Lower lobe of right lung (tissue), 2 donors: Measurements from ENCODE around the gene CFAP126. TPM values are rescaled to one million over a fixed set of nuclear protein-coding genes. Genes with fewer than 3 reads are reported as not detected.
"Not testable (repeated sequence)": the region's sequence is repeated elsewhere in the genome, so short reads cannot be mapped to it uniquely, and the experiment has no call there.

Source experiments
- ATAC-seq, 2 donors: fragments of 200-7000 bp; cut with Tn5 transposase; one replicate each; pipeline ENCODE4 v1.9.1; 2020 to 2022; ENCODE audit warnings: mild to moderate bottlenecking in 2 of 2, moderate library complexity in 2 of 2
- DNase-seq: peaks from one replicate; pipeline ENCODE4 v3.0.0-alpha.2; 2020
- H3K27ac ChIP-seq: fragments of 200-600 bp; one replicate; pipeline ENCODE4 v1.8.0; 2022
- H3K27me3 ChIP-seq: fragments of 200-600 bp; one replicate; pipeline ENCODE4 v1.8.0; 2022; ENCODE audit warnings: low read depth
- H3K36me3 ChIP-seq: fragments of 200-600 bp; one replicate; pipeline ENCODE4 v1.8.0; 2022; ENCODE audit warnings: mild to moderate bottlenecking
- H3K4me1 ChIP-seq: fragments of 200-600 bp; one replicate; pipeline ENCODE4 v1.8.0; 2022
- H3K4me3 ChIP-seq: fragments of 200-600 bp; one replicate; pipeline ENCODE4 v1.8.0; 2022; ENCODE audit warnings: mild to moderate bottlenecking
- H3K9me3 ChIP-seq: fragments of 200-600 bp; one replicate; pipeline ENCODE4 v1.8.0; 2022
- intact Hi-C: fragments of 100-400 bp; cut with DNase I; formaldehyde crosslinking; loops from one replicate; pipeline ENCODE4 v1.11.0; 2022
- total RNA-seq: library from RNA; stranded (reverse); fragmentation: NEBNext Ultra II Directional; extraction: Animal tissue kit (Norgen Biotek cat#: 25700); gene quantifications from one replicate; pipeline ENCODE4 v1.2.1, GENCODE V29; 2021
- TF ChIP-seq, protein P1 (sequence below): fragments of 200-600 bp; IDR thresholded peaks from one replicate; pipeline ENCODE4 v1.8.0; 2022; ENCODE audit warnings: antibody characterized with exemption, mild to moderate bottlenecking
- donor health status: DM: no; HTN: yes; CAD: no; lungs with severe emphysema.

Gene CFAP126
- total RNA-seq, 1 donor from 2014 or later = 8.0 TPM

DNA sequence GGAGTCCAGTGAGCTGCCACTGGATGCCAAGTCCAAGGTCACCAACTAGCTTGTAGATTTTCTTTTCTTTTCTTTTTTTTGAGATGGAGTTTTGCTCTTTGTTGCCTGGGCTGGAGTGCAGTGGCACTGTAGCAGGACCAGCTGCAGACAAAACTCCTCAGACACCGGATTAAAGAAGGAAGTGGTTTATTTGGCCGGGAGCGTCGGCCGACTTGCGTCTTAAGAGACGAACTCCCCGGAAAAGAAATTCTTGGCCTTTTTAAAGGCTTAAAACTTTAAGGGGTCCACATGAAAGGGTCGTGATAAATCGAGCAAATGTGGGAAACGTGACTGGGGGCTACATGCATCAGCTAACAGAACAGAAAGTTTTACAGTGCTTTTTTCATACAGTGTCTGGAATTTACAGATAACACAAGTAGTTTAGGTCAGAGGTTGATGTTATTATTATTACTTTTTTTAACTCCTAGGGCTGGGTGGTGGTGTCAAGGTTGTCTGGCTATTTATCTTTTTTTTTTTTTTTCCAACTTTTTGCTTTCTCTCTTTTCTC, 36.4 kb upstream of the CFAP126 start:
- DNase-seq (no peak), ATAC-seq (no peak)
- H3K27ac ChIP-seq = no peak overlapping the region
- no peaks in the 10 kb centered on the region for H3K9me3 ChIP-seq
- H3K36me3 ChIP-seq = no peaks in the 10 kb centered on the region
- intact Hi-C loops = no loop called here
- H3K4me1 ChIP-seq = peaks cover 16% of the 10 kb centered on the region
- TF ChIP-seq, protein P1, sequence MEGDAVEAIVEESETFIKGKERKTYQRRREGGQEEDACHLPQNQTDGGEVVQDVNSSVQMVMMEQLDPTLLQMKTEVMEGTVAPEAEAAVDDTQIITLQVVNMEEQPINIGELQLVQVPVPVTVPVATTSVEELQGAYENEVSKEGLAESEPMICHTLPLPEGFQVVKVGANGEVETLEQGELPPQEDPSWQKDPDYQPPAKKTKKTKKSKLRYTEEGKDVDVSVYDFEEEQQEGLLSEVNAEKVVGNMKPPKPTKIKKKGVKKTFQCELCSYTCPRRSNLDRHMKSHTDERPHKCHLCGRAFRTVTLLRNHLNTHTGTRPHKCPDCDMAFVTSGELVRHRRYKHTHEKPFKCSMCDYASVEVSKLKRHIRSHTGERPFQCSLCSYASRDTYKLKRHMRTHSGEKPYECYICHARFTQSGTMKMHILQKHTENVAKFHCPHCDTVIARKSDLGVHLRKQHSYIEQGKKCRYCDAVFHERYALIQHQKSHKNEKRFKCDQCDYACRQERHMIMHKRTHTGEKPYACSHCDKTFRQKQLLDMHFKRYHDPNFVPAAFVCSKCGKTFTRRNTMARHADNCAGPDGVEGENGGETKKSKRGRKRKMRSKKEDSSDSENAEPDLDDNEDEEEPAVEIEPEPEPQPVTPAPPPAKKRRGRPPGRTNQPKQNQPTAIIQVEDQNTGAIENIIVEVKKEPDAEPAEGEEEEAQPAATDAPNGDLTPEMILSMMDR = no peak
- no peaks in the 10 kb centered on the region for H3K27me3 ChIP-seq
- H3K4me3 ChIP-seq = no peak overlapping the region

DNA sequence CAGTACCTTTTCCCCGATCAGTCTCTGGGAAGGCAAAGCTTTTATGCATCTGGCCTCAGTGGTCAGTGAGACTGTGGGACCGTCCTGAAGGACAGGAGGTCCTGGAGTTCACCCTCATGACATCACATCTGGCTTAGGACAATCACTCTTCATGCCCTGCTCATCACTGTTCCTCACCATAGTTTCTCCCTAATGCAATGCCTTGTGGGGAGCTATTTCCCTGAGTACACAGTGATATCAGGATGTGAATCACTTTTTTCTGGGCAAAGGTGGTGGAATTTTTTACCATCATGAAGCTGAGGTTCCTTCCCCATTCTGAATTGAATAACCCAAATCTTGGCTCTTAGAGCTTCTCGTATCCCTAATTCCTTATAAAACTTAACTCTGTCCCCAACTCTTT, 34.8 kb upstream of the CFAP126 start:
- no peak overlapping the region for H3K4me3 ChIP-seq
- no peak for DNase-seq
- intact Hi-C loops = no loop called here
- H3K27me3 ChIP-seq = no peaks in the 10 kb centered on the region
- no peaks in the 10 kb centered on the region for H3K9me3 ChIP-seq
- H3K36me3 ChIP-seq = no peaks in the 10 kb centered on the region
- no peak overlapping the region for H3K27ac ChIP-seq
- TF ChIP-seq, protein P1 = no peak
- H3K4me1 ChIP-seq = peaks cover 7% of the 10 kb centered on the region
- no peak for ATAC-seq

DNA sequence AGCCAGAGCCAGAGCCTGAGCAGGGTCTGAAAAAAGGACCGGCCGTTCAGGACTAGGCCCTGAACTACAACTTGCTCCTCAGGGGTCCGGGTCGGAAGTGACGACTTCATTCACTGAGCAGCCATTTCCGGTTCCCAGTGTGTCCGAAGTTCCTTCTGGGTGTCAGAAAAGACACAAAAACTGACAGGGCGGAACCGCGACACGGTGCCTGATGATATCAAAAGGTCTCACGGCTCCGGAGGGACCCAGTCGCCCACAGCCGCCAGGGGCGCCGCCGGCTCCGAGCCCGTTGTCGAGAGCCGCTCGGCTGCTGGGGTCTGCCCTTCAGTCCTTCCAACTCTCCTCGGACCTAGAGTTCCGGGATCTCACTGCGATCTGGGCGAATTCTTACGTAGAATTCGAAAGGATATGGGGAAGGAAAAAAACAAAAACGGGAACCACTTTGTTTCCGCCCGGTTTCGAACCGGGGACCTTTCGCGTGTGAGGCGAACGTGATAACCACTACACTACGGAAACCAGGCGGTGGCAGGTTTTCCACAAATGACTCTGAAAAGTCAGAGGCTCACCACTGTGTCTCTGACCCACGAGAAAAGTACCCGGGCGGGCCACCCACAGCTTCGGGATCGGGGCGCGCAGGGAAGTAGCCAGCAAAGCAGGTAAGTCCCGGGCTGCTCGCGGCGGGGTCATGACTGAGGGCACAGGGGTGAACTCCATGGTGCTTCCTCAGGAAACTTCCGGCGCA, 31.8 kb upstream of the CFAP126 start:
- Histone ChIP-seq H3K27me3 (no peaks in the 10 kb centered on the region), H3K36me3 (no peaks in the 10 kb centered on the region), H3K4me3 (peak overlapping the region; percentile 81), H3K27ac (peak overlapping the region; percentile 100), H3K4me1 (peaks cover 7% of the 10 kb centered on the region), H3K9me3 (no peaks in the 10 kb centered on the region)
- ATAC-seq (peak; percentile 91 to 93), DNase-seq (peak; percentile 93)
- TF ChIP-seq, protein P1 = peak; percentile 62
- intact Hi-C loops = no loop called here

DNA sequence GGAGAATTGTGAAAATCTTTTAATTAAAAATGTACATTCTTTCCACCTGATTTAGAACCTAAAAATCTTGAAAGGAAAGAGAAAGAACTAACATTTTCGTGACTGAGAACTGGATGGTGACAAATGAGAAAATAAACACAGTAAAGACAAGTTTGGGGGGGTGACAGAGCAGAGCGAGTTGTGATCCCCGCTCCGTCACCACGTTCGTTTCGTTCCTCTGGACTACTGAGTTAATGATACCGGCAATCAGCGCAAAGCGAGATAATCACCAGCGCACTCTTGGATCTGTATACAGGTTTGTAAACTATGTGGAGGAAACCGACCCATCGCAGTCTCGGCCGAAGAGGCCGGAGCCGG, 31.2 kb upstream of the CFAP126 start:
- DNase-seq (no peak), ATAC-seq (peak in 1 of 2 donors; percentile 45)
- Histone ChIP-seq H3K4me3 (peak overlapping the region; percentile 81), H3K36me3 (no peaks in the 10 kb centered on the region), H3K27ac (peak overlapping the region; percentile 100), H3K9me3 (no peaks in the 10 kb centered on the region), H3K4me1 (peaks cover 7% of the 10 kb centered on the region), H3K27me3 (no peaks in the 10 kb centered on the region)
- intact Hi-C loops = no loop called here
- TF ChIP-seq, protein P1 = no peak

DNA sequence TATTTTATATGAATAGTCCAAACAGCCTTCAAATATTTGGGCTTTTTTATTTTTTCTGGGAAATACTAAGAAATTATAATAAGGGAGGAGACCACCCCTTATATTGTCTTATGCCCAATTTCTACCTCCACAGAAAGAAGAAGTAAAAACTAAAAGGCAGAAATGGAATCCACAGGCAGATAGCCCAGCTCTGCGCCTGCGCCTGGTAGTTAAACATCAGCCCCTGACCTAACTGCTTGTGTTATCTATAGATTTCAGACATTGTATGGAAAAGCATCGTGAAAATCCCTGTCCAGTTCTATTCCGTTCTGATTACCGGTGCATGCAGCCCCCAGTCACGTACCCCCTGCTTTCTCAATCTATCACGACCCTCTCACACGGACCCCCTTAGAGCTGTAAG, 29.4 kb upstream of the CFAP126 start:
- H3K27ac ChIP-seq, ATAC-seq, H3K4me1 ChIP-seq, DNase-seq, H3K4me3 ChIP-seq, H3K36me3 ChIP-seq, H3K9me3 ChIP-seq, intact Hi-C loops, H3K27me3 ChIP-seq: not testable (repeated sequence)

DNA sequence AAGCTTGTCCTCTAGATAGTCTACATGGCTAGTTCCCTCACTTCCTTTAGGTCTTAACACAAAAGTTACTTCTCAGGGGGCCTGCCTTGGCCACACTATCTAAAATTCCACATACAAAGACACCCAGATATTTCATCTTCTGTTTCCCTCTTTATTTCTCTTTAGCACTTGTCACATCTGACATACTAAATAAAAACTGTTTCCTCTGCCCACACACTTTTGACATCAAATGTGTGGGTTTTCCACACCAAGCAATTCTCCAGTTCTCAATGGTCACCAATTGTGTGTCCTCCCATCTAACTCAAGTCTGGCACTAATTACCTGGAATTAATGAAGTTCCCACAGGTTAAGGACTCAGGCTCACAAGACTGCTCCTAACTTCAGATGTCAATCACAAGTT, 25.5 kb upstream of the CFAP126 start:
- intact Hi-C loops = no loop called here
- Histone ChIP-seq H3K4me3 (no peak overlapping the region), H3K36me3 (no peaks in the 10 kb centered on the region), H3K27me3 (no peaks in the 10 kb centered on the region), H3K27ac (no peak overlapping the region), H3K9me3 (no peaks in the 10 kb centered on the region), H3K4me1 (peaks cover 10% of the 10 kb centered on the region)
- ATAC-seq (no peak), DNase-seq (no peak)
- TF ChIP-seq, protein P1 = no peak
